A673 (cell line): Measurements from ENCODE around the gene R3HDM4. TPM values are rescaled to one million over a fixed set of nuclear protein-coding genes. Genes with fewer than 3 reads are reported as not detected.

ENCODE experiments used
- BruUV-seq: library from RNA; stranded (reverse); fragments of 400-500 nt; replicated peaks from 2 replicates; lab custom pipeline; 2021; lab: Mats Ljungman, UMichigan
- CTCF ChIA-PET: fragments of 300-600 bp; sonication (Branson Sonifier 250); formaldehyde crosslinking; loops from one replicate; lab custom pipeline; 2022; ENCODE audit warnings: antibody characterized with exemption; lab: Charles Lee
- POLR2A ChIA-PET: fragments of 300-600 bp; sonication (Branson Sonifier 250); formaldehyde crosslinking; loops from one replicate; lab custom pipeline; 2022; ENCODE audit warnings: antibody characterized with exemption; ENCODE audit not compliant: low non-redundant PET; lab: Charles Lee
- DNase-seq: peaks from one replicate; pipeline ENCODE4 v3.0.0-alpha.2; 2015; ENCODE audit warnings: low spot score
- H3K27ac ChIP-seq: fragments of 200-600 bp; sonication (generic); 2 replicates; pipeline ENCODE4 v1.5.1; 2016; ENCODE audit warnings: mixed run types, low read depth, mild to moderate bottlenecking, mixed read lengths, antibody characterized with exemption, low read length; ENCODE audit not compliant: poor library complexity, severe bottlenecking
- H3K27me3 ChIP-seq: fragments of 200-600 bp; sonication (generic); replicated peaks from 2 replicates; pipeline ENCODE4 v1.6.1; 2017; ENCODE audit warnings: mixed run types, low read depth, mild to moderate bottlenecking, mixed read lengths, antibody characterized with exemption, low read length; ENCODE audit not compliant: insufficient read depth, poor library complexity
- H3K36me3 ChIP-seq: fragments of 200-600 bp; sonication (generic); 2 replicates; pipeline ENCODE4 v1.6.1; 2016; ENCODE audit warnings: mixed run types, mild to moderate bottlenecking, mixed read lengths, antibody characterized with exemption, low read length; ENCODE audit not compliant: insufficient read depth, poor library complexity, severe bottlenecking
- H3K4me1 ChIP-seq: fragments of 200-600 bp; sonication (generic); 2 replicates; pipeline ENCODE4 v1.6.1; 2017; ENCODE audit warnings: mixed run types, mild to moderate bottlenecking, mixed read lengths, antibody characterized with exemption, low read length; ENCODE audit not compliant: insufficient read depth, poor library complexity, severe bottlenecking
- H3K4me3 ChIP-seq: fragments of 200-600 bp; sonication (generic); 2 replicates; pipeline ENCODE4 v1.5.1; 2016; ENCODE audit warnings: low read depth, mixed run types, mild to moderate bottlenecking, mixed read lengths, low read length; ENCODE audit not compliant: poor library complexity, severe bottlenecking
- H3K9me3 ChIP-seq: fragments of 200-600 bp; sonication (generic); 2 replicates; pipeline ENCODE4 v1.6.1; 2016; ENCODE audit warnings: mixed run types, low read depth, mild to moderate bottlenecking, mixed read lengths, antibody characterized with exemption, low read length; ENCODE audit not compliant: poor library complexity, severe bottlenecking
- EZH2 ChIP-seq: fragments of 200-600 bp; sonication (generic); IDR thresholded peaks from 2 replicates; pipeline ENCODE4 v1.6.1; 2017; ENCODE audit warnings: borderline replicate concordance, low read depth, mild to moderate bottlenecking, mixed read lengths, antibody characterized with exemption, low read length; ENCODE audit not compliant: poor library complexity, severe bottlenecking
- intact Hi-C: fragments of 100-400 bp; cut with micrococcal nuclease; formaldehyde crosslinking; loops from one replicate; pipeline ENCODE4 v1.10.0; 2022; ENCODE audit not compliant: unreplicated experiment
- total RNA-seq: library from RNA; stranded (reverse); gene quantifications from 2 replicates; pipeline ENCODE4 v1.2.3, GENCODE V29; 2021
- TF ChIP-seq, protein P1 (sequence below): fragments of 300-800, 200-600 bp; sonication (generic); conservative IDR thresholded peaks from 2 replicates; pipeline ENCODE4 v1.5.1; 2017; ENCODE audit warnings: low read depth, mild to moderate bottlenecking, antibody characterized with exemption, low read length, moderate library complexity, mixed read lengths

Gene R3HDM4
- total RNA-seq, 1 experiment from 2014 or later: 39.3 TPM

DNA sequence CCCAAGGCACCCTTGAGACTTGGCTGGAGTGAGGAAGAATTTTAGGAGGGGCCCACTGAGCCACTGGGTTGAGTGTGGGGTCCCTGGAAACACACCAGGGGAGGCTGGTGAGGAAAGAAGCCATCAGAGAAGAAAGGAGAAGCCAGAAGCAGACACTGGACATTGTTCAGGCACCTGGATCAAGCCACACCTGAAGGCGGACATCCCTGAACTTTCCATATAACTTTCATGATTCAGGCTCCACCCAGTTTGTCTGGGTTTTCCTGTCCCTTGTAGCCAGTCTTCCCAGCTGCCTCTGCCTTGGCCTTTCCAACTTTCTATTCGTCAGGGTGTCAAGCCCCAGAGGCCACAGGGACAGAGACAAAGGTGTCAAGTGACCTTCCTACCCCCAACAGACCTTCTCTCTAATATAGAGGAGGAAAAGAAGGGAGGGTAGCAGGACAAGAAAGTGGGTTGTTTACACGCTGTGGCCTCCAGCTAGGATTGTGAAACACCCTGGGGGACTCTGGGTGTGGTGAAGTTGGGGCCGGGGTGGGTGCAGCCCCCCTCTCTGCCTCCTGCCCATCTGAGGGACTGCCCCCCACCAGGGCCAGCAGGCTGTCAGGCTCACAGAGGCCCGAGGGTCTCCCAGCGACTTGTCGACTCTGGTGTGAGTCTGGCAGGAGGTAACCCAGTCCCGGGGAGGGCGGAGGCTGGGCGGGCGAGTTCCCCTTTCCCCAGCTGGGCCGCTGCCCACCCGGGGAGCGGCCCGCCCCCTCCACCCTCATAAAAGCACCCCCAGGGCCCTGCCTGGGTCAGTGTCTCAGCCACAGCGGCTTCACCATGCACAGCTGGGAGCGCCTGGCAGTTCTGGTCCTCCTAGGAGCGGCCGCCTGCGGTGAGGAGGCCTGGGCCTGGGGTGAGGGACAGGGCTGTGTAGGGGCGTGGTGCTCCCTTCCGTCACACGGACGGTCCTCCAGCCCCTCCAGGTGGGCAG is 53.9 kb downstream of the R3HDM4 start, which contains the start of gene CFD:
CFD (plus strand) TSS at position 797 of the 976 bp plus-strand sequence; CDS start at position 823, 26 bp downstream.
- H3K4me1 ChIP-seq: peaks cover 9% of the 10 kb centered on the region
- H3K36me3 ChIP-seq: no peaks in the 10 kb centered on the region
- H3K4me3 ChIP-seq: peak within 1 kb of the TSS; percentile 51
- H3K27me3 ChIP-seq: no peaks in the 10 kb centered on the region
- TF ChIP-seq EZH2: no peak
- TF ChIP-seq, protein P1, sequence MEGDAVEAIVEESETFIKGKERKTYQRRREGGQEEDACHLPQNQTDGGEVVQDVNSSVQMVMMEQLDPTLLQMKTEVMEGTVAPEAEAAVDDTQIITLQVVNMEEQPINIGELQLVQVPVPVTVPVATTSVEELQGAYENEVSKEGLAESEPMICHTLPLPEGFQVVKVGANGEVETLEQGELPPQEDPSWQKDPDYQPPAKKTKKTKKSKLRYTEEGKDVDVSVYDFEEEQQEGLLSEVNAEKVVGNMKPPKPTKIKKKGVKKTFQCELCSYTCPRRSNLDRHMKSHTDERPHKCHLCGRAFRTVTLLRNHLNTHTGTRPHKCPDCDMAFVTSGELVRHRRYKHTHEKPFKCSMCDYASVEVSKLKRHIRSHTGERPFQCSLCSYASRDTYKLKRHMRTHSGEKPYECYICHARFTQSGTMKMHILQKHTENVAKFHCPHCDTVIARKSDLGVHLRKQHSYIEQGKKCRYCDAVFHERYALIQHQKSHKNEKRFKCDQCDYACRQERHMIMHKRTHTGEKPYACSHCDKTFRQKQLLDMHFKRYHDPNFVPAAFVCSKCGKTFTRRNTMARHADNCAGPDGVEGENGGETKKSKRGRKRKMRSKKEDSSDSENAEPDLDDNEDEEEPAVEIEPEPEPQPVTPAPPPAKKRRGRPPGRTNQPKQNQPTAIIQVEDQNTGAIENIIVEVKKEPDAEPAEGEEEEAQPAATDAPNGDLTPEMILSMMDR: no peak
- H3K27ac ChIP-seq: no peak within 1 kb of the TSS
- DNase-seq: no peak
- POLR2A ChIA-PET: no interaction called here
- H3K9me3 ChIP-seq: no peaks in the 10 kb centered on the region
- CTCF ChIA-PET: no interaction called here
- intact Hi-C loops: no loop called here
- no TSS peak for BruUV-seq

DNA sequence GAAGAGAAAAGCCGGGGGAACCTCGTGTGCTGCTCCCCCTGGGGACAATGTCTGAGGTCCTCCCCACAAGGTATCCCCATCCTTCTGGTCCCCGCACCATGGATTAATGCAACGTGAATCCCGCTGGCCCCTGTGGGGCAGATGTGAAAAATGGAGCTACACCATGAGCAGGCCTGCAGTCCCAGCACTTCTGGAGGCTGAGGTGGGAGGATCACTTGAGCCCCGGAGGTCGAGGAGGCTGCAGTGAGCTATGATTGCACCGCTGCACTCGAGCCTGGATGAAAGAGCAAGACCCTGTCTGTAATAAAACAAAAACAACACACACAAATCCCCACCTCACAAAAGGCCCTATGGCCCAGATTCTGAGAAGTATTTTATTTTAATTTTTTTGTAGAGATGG is 54.7 kb downstream of the R3HDM4 start:
- TF ChIP-seq, protein P1: no peak
- TF ChIP-seq EZH2: no peak
- Histone ChIP-seq H3K27me3 (no peaks in the 10 kb centered on the region), H3K36me3 (no peaks in the 10 kb centered on the region), H3K9me3 (no peaks in the 10 kb centered on the region), H3K4me1 (peaks cover 9% of the 10 kb centered on the region), H3K4me3 (no peak overlapping the region), H3K27ac (no peak overlapping the region)
- no TSS peak for BruUV-seq
- CTCF ChIA-PET: no interaction called here
- POLR2A ChIA-PET: no interaction called here
- no peak for DNase-seq
- intact Hi-C loops: no loop called here

DNA sequence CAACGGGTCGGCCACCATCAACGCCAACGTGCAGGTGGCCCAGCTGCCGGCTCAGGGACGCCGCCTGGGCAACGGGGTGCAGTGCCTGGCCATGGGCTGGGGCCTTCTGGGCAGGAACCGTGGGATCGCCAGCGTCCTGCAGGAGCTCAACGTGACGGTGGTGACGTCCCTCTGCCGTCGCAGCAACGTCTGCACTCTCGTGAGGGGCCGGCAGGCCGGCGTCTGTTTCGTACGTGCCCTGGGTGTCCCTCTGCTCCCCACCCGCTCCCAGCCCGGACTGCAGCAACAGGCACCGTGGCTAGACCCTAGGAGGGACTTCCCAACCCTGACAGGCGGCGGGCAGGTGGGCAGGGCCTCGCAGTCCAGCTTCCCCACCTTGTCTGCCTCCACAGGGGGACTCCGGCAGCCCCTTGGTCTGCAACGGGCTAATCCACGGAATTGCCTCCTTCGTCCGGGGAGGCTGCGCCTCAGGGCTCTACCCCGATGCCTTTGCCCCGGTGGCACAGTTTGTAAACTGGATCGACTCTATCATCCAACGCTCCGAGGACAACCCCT is 57.4 kb downstream of the R3HDM4 start:
- Histone ChIP-seq H3K27ac (no peak overlapping the region), H3K4me3 (no peak overlapping the region), H3K27me3 (no peaks in the 10 kb centered on the region), H3K4me1 (no peaks in the 10 kb centered on the region), H3K9me3 (no peaks in the 10 kb centered on the region), H3K36me3 (no peaks in the 10 kb centered on the region)
- ChIA-PET CTCF (interaction anchor here (0.9 kb wide), 1 partner anchor 389 kb away, joined by 3 read pairs; no protein-coding TSS in a partner anchor), POLR2A (no interaction called here)
- no peak for TF ChIP-seq EZH2
- TF ChIP-seq, protein P1: no peak
- DNase-seq: no peak
- intact Hi-C loops: no loop called here
- no TSS peak for BruUV-seq
